Body of pancreas (tissue), 4 donors: ENCODE results near the gene WDR75.

Experiments
- POLR2A ChIP-seq, 3 donors: fragments of 450-650 bp; IDR thresholded peaks; one replicate each; pipeline ENCODE4 v1.6.1; 2016; ENCODE audit warnings: antibody characterized with exemption in 3 of 3, mild to moderate bottlenecking in 2 of 3
- TF ChIP-seq, protein P1 (sequence below), 7 experiments: fragments of 450-650 bp in 4 of 7; fragments of 200-600 bp in 3 of 7; sonication (generic) in 3 of 7; IDR thresholded peaks; one replicate each; pipeline ENCODE4 v1.5.1; 2016 to 2019; ENCODE audit warnings: antibody characterized with exemption in 7 of 7

DNA sequence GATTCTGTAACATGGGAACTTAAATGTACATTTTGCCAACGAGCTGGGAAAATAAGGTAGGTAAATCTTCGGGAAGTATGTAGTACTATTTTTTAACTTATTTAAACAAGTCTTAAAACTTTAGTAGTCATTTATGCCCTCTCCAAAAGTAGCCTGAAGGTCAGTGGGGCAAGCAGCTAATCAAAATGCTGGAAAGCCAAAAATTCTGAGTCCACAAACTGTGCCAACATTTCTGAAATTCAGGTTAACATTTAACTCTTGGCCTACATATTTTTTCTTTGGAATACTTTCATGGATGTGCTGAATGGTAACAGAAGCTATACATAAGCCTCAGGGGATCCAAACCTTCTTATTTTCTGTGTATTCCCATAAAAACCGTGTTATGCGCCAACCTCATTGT lies 26.3 kb downstream of the WDR75 start:
- TF ChIP-seq, protein P1, sequence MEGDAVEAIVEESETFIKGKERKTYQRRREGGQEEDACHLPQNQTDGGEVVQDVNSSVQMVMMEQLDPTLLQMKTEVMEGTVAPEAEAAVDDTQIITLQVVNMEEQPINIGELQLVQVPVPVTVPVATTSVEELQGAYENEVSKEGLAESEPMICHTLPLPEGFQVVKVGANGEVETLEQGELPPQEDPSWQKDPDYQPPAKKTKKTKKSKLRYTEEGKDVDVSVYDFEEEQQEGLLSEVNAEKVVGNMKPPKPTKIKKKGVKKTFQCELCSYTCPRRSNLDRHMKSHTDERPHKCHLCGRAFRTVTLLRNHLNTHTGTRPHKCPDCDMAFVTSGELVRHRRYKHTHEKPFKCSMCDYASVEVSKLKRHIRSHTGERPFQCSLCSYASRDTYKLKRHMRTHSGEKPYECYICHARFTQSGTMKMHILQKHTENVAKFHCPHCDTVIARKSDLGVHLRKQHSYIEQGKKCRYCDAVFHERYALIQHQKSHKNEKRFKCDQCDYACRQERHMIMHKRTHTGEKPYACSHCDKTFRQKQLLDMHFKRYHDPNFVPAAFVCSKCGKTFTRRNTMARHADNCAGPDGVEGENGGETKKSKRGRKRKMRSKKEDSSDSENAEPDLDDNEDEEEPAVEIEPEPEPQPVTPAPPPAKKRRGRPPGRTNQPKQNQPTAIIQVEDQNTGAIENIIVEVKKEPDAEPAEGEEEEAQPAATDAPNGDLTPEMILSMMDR (IDR thresholded peaks at IDR 0.05), result no peak
- TF ChIP-seq POLR2A (IDR thresholded peaks at IDR 0.05), result no peak
